Stimulated activated CD8-positive, alpha-beta memory T cell treated with anti-CD3 and anti-CD28 coated beads, Interleukin-7, amount 100 ng/mL, for 48 hours (primary cell): ENCODE results near the gene LAMA5.
"Not testable (repeated sequence)": the region's sequence is repeated elsewhere in the genome, so short reads cannot be mapped to it uniquely, and the experiment has no call there.

Experiments
- DNase-seq, 2 donors: peaks; one replicate each; pipeline ENCODE4 v3.0.0-alpha.2; 2020; ENCODE audit warnings: low read depth in 1 of 2; ENCODE audit errors: extremely low read depth in 1 of 2

Gene LAMA5

DNA sequence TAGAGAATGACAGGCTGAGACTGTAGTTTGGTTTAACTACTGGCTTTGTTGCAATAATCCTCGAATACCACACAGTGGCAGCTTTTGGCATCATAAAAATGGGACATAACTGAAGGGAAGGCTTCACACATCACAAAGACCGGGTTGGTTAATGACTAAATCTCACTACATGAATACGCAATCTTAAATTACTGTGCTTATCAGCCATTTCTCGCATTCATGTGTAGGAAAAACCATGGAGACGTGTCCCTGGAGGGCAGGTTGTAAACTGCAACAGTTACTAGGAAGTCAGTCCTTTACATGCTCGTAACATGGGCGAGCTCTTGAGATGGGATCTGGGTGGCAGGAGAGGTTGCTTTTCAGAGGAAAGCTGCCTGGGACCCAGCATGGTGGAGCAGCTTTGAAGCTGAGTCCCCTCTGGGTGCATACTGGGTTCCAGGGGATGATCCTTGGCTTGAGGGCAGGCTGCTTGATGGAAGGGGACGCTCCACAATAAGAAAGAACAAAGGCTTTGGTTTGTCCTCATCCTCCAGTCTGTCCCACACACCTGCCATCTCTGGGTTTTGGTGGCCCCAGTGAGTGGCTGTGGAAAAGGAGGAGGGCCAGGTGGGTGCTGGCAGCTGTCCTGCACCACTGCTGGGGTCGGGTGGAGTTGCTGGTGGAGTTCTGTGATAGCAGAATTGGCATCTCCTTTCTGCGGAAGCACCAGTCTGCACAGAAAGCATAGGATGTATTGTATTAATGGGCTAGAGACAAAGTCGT, 21.9 kb upstream of the LAMA5 start:
- no peak for DNase-seq

- no peak for DNase-seq
Observed at GRCh38 chr20:62387933-62388635, 21.0 kb upstream of the LAMA5 start.

GRCh38 chr20:62387219-62387913, 20.3 kb upstream of the LAMA5 start:
- DNase-seq = no peak

DNA sequence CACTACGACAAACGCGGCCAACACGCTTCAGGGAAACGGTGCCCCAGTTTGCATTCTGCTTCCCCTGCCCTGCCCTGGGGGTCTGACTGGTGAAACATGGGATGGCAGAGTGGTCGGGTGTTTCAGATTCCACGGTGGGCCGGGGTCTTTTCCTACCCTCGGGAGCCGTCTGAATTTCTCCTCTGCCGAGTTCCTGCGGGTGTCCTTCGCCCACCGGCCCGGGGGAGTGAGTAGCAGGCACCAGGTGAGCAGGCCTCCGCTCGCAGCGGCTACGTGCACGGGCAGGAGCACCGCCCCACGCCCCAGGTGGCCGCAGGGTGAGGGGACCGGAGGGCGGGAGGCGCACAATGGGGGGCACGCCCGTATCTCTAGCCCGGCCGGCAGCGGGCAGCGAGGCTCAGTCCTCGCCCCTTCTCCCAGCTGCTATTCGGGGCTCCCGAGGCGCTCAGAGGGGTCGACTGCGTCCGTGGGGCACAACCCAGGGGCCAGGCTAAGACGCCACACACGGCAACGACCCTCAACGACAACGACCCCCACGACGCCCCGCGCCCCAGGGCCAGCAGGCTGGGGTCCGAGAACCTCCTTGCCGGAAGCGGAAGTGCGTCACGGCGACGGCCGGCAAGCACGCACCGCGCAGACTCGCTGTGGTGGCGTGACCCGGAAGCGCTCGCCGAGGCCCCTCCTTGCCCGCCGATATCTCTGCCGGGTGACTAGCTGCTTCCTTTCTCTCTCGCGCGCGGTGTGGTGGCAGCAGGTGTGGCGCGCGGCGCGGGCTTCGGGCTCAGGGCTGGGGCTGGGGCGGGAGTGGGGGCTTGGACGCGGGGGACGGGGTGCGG, 19.5 kb upstream of the LAMA5 start, which contains the start of gene RPS21:
RPS21 (plus strand) TSS at position 721 of the 836 bp plus-strand sequence. CDS start 236 bp downstream, outside the sequence.
- DNase-seq = peak; percentile 85 to 86

GRCh38 chr20:62382306-62383198, 15.4 kb upstream of the LAMA5 start:
- DNase-seq = peak; percentile 41 to 66

- DNase-seq = no peak
Observed at GRCh38 chr20:62381842-62382241, 14.7 kb upstream of the LAMA5 start.

DNA sequence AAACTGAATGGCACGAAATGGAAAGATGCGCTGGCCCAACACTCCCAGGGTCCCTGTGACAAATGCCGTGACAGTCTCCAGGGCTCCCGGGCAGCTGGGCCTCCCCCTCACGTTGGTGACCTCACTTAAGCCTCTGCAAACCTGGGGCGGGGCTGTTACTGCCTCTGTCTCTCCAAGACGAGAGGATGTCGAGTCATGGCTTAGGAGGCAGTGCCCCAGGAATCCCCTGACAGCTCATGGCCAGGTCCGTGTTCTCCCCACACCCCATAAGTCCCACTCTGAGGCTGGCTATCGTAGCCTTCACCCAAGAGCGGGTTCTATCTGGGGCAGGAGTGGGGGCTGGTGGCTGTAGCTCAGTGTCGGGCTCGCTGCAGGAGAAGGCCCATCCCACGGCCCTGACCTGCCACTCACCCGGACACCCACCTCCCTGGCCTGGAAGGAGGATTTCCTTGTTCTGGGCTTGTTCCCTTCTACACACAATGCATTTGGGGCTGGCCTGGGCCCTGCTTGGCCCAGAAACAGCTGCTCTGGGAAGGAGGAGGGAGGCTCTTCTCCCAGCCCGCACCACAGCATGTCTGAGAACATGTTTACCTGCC, 14.2 kb upstream of the LAMA5 start:
- DNase-seq = no peak

DNA sequence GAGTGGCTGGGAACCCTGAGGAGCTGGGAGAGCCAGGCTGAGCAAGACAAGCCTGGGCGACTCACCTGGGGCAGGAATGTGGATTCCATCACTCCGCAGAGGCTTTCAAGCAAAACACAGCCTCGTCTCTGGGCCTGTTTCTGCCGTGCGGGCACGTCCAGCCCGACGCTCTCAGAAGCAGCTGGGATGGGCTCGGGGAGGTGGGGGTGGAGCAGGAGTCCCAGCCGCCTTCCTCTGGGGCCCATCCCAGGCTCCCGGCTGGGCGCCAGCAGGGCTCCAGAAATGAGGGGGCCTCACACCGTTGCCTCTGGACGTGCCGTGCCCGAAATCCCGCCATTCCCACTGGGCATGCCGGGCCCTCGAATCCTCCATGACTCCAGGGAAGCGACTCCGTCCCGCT, 11.1 kb upstream of the LAMA5 start:
- DNase-seq = no peak

GRCh38 chr20:62377615-62378178, 10.6 kb upstream of the LAMA5 start:
- DNase-seq = no peak

- DNase-seq = no peak
Observed at GRCh38 chr20:62377064-62377461, 10.0 kb upstream of the LAMA5 start.

DNA sequence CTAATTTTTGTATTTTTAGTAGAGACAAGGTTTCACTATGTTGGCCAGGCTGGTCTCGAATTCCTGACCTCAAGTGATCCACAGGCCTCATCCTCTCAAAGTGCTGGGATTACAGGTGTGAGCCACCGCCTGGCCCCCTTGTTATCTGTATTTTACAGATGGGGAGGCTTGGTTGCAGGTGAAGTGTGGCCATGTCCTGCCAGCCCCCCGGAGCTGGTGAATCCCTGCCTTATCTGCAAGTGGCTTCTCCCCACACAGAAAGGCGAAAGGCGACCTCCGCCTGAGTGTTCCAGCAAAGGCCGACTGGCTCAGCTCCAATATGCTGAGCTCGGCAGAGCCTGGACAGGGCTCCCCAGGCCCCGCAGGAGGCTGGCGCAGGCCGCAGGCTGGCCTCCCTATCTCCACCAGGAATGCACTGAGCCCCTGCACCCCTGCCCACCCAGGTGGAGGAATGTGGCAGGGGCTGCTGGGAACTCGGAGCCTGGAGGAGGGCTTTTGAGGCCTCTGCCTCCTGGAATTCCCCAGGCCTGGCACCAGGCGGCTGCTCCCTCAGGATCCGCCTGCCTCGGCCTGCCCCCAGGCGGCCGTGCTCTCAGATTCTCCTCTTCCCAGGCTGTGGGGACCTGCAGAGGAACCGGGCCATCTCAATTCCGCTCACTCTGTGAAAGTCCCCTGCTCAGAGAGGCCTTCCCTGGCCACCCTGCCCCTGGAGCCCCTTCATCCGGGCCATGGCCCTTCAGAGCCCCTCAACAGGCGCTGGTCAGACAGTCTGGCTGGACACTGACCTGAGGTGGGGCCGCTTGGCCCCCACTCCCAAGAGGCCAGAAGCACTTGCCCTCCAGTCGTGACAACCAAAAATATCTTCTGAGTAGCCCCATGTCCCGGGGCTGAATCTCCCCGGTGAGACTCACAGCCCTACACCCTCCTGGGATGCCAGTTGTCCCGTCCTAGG, 9.3 kb upstream of the LAMA5 start:
- no peak for DNase-seq

GRCh38 chr20:62374331-62375152, 7.4 kb upstream of the LAMA5 start:
- no peak for DNase-seq

DNA sequence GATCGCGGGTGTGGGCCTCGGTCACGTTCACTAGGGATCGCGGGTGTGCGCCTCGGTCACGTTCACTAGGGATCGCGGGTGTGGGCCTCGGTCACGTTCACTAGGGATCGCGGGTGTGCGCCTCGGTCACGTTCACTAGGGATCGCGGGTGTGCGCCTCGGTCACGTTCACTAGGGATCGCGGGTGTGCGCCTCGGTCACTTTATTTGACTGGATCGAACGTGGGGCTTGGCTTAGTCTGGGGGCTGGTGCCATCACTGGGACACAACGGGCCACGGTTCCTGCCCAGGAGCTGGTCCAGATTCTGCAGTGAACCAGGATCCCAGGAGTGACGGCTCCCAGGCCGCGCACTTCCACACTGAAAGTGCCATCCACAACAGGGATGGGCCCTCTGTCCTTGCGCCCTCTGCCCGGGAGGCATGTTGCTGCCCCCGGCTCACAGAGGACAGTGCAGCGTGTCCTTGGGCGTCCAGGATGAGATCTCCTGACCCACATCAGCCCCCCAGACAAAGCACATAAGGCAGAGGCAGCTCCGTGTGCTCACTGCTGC, 6.6 kb upstream of the LAMA5 start:
- not testable (repeated sequence) for DNase-seq

DNA sequence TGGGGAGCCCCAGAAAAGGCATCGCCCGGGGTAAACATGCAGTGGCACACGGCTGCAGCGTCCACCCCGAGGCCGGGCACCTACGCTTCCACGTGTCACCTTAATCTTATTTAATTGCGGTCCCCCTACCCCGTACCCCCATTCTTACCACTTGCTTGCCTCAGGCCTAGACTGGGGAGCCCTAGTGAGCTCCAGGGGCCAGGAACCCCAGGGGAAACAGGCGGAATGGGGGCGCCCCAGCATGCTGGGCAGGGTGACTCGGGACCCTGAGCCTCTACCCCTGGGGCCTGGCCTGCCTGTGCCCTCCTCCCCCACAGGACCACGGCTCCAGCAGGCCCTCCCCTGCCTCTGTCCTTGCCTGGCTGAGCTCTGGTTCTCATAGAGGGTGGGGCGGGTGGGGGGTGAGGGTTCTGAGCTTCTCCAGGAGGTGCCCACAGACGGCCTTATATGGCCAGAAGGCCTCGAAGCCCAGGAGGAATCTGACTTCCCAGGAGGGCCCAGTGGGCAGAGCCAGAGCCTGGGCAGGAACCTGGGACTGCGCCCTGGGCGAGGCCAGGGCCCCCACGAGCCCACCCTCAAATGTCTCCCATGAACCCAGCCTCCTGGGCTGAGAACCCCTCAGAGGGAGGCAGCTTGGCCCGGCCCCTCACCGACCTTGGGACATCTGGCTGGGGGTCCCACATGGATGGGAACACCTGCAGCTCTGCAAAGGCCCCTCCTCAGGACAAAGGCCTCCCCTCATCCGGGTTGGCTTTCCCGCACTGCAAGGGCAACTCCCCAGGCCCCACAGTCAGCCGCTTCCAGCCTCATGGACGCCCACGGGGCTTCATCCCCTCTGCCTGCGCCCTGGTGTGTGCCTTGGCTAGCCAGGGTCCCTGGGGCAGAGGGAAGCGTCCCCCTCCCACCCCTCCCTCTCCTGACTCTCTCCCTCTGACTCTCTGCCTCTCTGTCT, 5.2 kb upstream of the LAMA5 start:
- DNase-seq = no peak

GRCh38 chr20:62371588-62372041, 4.5 kb upstream of the LAMA5 start:
- no peak for DNase-seq
